Mesendoderm (in vitro differentiated cells): ENCODE results near the gene TARS1. TPM values are rescaled to one million over a fixed set of nuclear protein-coding genes. Genes with fewer than 3 reads are reported as not detected.
A peak's percentile ranks its signal among the peaks of the same experiment; 100 is the strongest.

Experiments
- DNase-seq: peaks from one replicate; pipeline ENCODE4 v3.0.0; 2013
- H2AK5ac ChIP-seq: 2 replicates; pipeline ENCODE4 v1.6.1; 2013; ENCODE audit warnings: low read length, inconsistent platforms
- H2BK120ac ChIP-seq: 2 replicates; pipeline ENCODE4 v1.6.1; 2013; ENCODE audit warnings: low read depth, mild to moderate bottlenecking, low read length, moderate library complexity, mixed read lengths
- H2BK15ac ChIP-seq: replicated peaks from 2 replicates; pipeline ENCODE4 v1.6.1; 2013; ENCODE audit warnings: low read depth, mild to moderate bottlenecking, moderate library complexity
- H2BK5ac ChIP-seq: 2 replicates; pipeline ENCODE4 v1.6.1; 2013; ENCODE audit warnings: low read length, inconsistent platforms
- H3K18ac ChIP-seq: 2 replicates; pipeline ENCODE4 v1.6.1; 2013; ENCODE audit warnings: mild to moderate bottlenecking, low read length, mixed read lengths
- H3K23ac ChIP-seq: one replicate; pipeline ENCODE4 v1.6.1; 2013; ENCODE audit warnings: low read length
- H3K27ac ChIP-seq: 2 replicates; pipeline ENCODE4 v1.5.1; 2013; ENCODE audit warnings: low read depth, mild to moderate bottlenecking, inconsistent platforms, low read length, moderate library complexity
- H3K27me3 ChIP-seq: 2 replicates; pipeline ENCODE4 v1.6.1; 2013; ENCODE audit warnings: low read length, control low read depth, mild to moderate bottlenecking, inconsistent platforms; ENCODE audit not compliant: insufficient read depth, poor library complexity
- H3K36me3 ChIP-seq: 2 replicates; pipeline ENCODE4 v1.6.1; 2013; ENCODE audit warnings: low read length, inconsistent platforms; ENCODE audit not compliant: control insufficient read depth, insufficient read depth
- H3K4ac ChIP-seq: one replicate; pipeline ENCODE4 v1.6.1; 2013; ENCODE audit warnings: low read depth, mild to moderate bottlenecking, low read length, moderate library complexity
- H3K4me1 ChIP-seq: 2 replicates; pipeline ENCODE4 v1.6.1; 2013; ENCODE audit warnings: low read depth, low read length, inconsistent platforms; ENCODE audit not compliant: control insufficient read depth
- H3K4me2 ChIP-seq: 2 replicates; pipeline ENCODE4 v1.6.1; 2013; ENCODE audit warnings: low read length
- H3K4me3 ChIP-seq: 2 replicates; pipeline ENCODE4 v1.5.1; 2013; ENCODE audit warnings: mild to moderate bottlenecking, low read length
- H3K56ac ChIP-seq: one replicate; pipeline ENCODE4 v1.6.1; 2013; ENCODE audit warnings: low read length
- H3K79me1 ChIP-seq: 2 replicates; pipeline ENCODE4 v1.6.1; 2013; ENCODE audit warnings: low read length, inconsistent platforms
- H3K79me2 ChIP-seq: 2 replicates; pipeline ENCODE4 v1.6.1; 2013; ENCODE audit warnings: mild to moderate bottlenecking, low read length; ENCODE audit not compliant: control insufficient read depth, insufficient read depth
- H3K9ac ChIP-seq: 2 replicates; pipeline ENCODE4 v1.6.1; 2013; ENCODE audit warnings: low read length, inconsistent platforms
- H4K5ac ChIP-seq: one replicate; pipeline ENCODE4 v1.6.1; 2013; ENCODE audit warnings: low read length
- H4K8ac ChIP-seq: one replicate; pipeline ENCODE4 v1.6.1; 2013; ENCODE audit warnings: low read depth, mild to moderate bottlenecking, control low read depth, low read length, moderate library complexity
- WGBS: extraction: QIAGEN DNeasy Blood & Tissue Kit; methylation state at CpG from one replicate; pipeline ENCODE4 v1.1.7; 2013; ENCODE audit warnings: low lambda C conversion rate, missing lambda C conversion rate; ENCODE audit not compliant: insufficient coverage; ENCODE audit errors: extremely low coverage; 5-methylcytosine and 5-hydroxymethylcytosine counted together
- polyA plus RNA-seq, 2 experiments: library from polyadenylated mRNA; stranded (reverse); fragments of 200-250 nt; gene quantifications; one replicate each; pipeline ENCODE4 v1.2.3, GENCODE V29; 2013

Gene TARS1
- polyA plus RNA-seq (2013, experiment 1 of 2), result 456 TPM
- 458 TPM for polyA plus RNA-seq (2013, experiment 2 of 2)

- Histone ChIP-seq H4K5ac (no peak within 1 kb of the TSS), H3K27ac (peak within 1 kb of the TSS; percentile 98)
- no CpG with 5 or more reads among the region's 52 CpGs for WGBS
These were observed at the start of gene TARS1 for GRCh38 chr5:33440482-33441240. TSS of gene TARS1 (plus strand) at chr5:33440965. CDS start at chr5:33441087, 122 bp downstream.

GRCh38 chr5:33398501-33398900 is 42.3 kb upstream of the TARS1 start:
- Histone ChIP-seq H2BK15ac (no peak overlapping the region), H3K4me2 (no peak overlapping the region), H2BK120ac (no peak overlapping the region), H3K4me3 (no peak overlapping the region), H3K79me2 (no peaks in the 10 kb centered on the region), H3K27ac (no peak overlapping the region), H3K27me3 (no peaks in the 10 kb centered on the region), H3K9ac (no peak overlapping the region), H3K56ac (no peak overlapping the region), H3K36me3 (no peaks in the 10 kb centered on the region), H3K23ac (no peak overlapping the region), H3K18ac (no peak overlapping the region), H4K8ac (no peak overlapping the region), H2BK5ac (no peak overlapping the region), H2AK5ac (no peak overlapping the region), H3K4me1 (no peaks in the 10 kb centered on the region), H4K5ac (no peak overlapping the region), H3K79me1 (no peaks in the 10 kb centered on the region), H3K4ac (no peak overlapping the region)
- WGBS, result no CpG with 5 or more reads among the region's 1 CpG
- no peak for DNase-seq

More at GRCh38 chr5:33440482-33441240, at the start of gene TARS1:
- Histone ChIP-seq H3K79me1 (peaks cover 5% of the 10 kb centered on the region), H3K23ac (peak within 1 kb of the TSS; percentile 97), H3K36me3 (peaks cover 2% of the 10 kb centered on the region), H2BK15ac (no peak within 1 kb of the TSS), H3K18ac (peak within 1 kb of the TSS; percentile 19), H3K79me2 (peaks cover 44% of the 10 kb centered on the region), H3K4me1 (peaks cover 5% of the 10 kb centered on the region), H3K4me3 (peak within 1 kb of the TSS; percentile 99), H3K56ac (peak within 1 kb of the TSS; percentile 100), H2BK5ac (peak within 1 kb of the TSS; percentile 99), H3K4me2 (peak within 1 kb of the TSS; percentile 78), H4K8ac (peak within 1 kb of the TSS; percentile 90), H3K27me3 (no peaks in the 10 kb centered on the region), H2AK5ac (peak within 1 kb of the TSS; percentile 48), H3K9ac (peak within 1 kb of the TSS; percentile 100), H2BK120ac (no peak within 1 kb of the TSS), H3K4ac (peak within 1 kb of the TSS; percentile 59)
- DNase-seq, result peak; percentile 100

- Histone ChIP-seq H3K79me2 (no peaks in the 10 kb centered on the region), H3K4me3 (no peak overlapping the region), H2BK5ac (no peak overlapping the region), H3K79me1 (no peaks in the 10 kb centered on the region), H3K18ac (no peak overlapping the region), H3K23ac (no peak overlapping the region), H2AK5ac (no peak overlapping the region), H3K4ac (no peak overlapping the region), H4K5ac (no peak overlapping the region), H3K56ac (no peak overlapping the region), H3K36me3 (no peaks in the 10 kb centered on the region), H2BK15ac (no peak overlapping the region), H3K27ac (no peak overlapping the region), H3K4me1 (no peaks in the 10 kb centered on the region), H4K8ac (no peak overlapping the region), H3K9ac (no peak overlapping the region), H2BK120ac (no peak overlapping the region), H3K27me3 (no peaks in the 10 kb centered on the region), H3K4me2 (no peak overlapping the region)
- no peak for DNase-seq
- no CpG with 5 or more reads among the region's 4 CpGs for WGBS
These were observed 40.1 kb upstream of the TARS1 start for GRCh38 chr5:33400675-33401074.

- Histone ChIP-seq H3K18ac (no peak overlapping the region), H2BK5ac (no peak overlapping the region), H2BK120ac (no peak overlapping the region), H3K4me2 (no peak overlapping the region), H3K36me3 (no peaks in the 10 kb centered on the region), H3K4ac (no peak overlapping the region), H3K27ac (no peak overlapping the region), H2AK5ac (no peak overlapping the region), H4K5ac (no peak overlapping the region), H3K79me1 (no peaks in the 10 kb centered on the region), H3K4me1 (no peaks in the 10 kb centered on the region), H3K79me2 (no peaks in the 10 kb centered on the region), H3K56ac (no peak overlapping the region), H2BK15ac (no peak overlapping the region), H3K27me3 (no peaks in the 10 kb centered on the region), H3K9ac (no peak overlapping the region), H3K23ac (no peak overlapping the region), H3K4me3 (no peak overlapping the region), H4K8ac (no peak overlapping the region)
- peak; percentile 7 for DNase-seq
- no CpG with 5 or more reads among the region's 5 CpGs for WGBS
These were observed 39.0 kb upstream of the TARS1 start for GRCh38 chr5:33401482-33402390.

- no peak overlapping the region for H2BK15ac ChIP-seq
- H3K4me1 ChIP-seq, result no peaks in the 10 kb centered on the region
- no peak overlapping the region for H3K27ac ChIP-seq
- no peak overlapping the region for H3K9ac ChIP-seq
- no peak overlapping the region for H3K56ac ChIP-seq
- WGBS, result no CpG with 5 or more reads among the region's 2 CpGs
- no peaks in the 10 kb centered on the region for H3K79me1 ChIP-seq
- H4K8ac ChIP-seq, result no peak overlapping the region
- H2BK5ac ChIP-seq, result no peak overlapping the region
- H4K5ac ChIP-seq, result no peak overlapping the region
- no peak overlapping the region for H2AK5ac ChIP-seq
- H3K4me3 ChIP-seq, result no peak overlapping the region
- H3K4me2 ChIP-seq, result no peak overlapping the region
- H3K36me3 ChIP-seq, result no peaks in the 10 kb centered on the region
- H3K23ac ChIP-seq, result no peak overlapping the region
- no peak for DNase-seq
- H3K4ac ChIP-seq, result no peak overlapping the region
- no peak overlapping the region for H2BK120ac ChIP-seq
- no peaks in the 10 kb centered on the region for H3K27me3 ChIP-seq
- no peaks in the 10 kb centered on the region for H3K79me2 ChIP-seq
- no peak overlapping the region for H3K18ac ChIP-seq
These were observed 37.6 kb upstream of the TARS1 start for GRCh38 chr5:33403187-33403586.
